ENCODE measurements around the gene TUSC2. TPM values are rescaled to one million over a fixed set of nuclear protein-coding genes. Genes with fewer than 3 reads are reported as not detected.

TUSC2 gene, protein sequence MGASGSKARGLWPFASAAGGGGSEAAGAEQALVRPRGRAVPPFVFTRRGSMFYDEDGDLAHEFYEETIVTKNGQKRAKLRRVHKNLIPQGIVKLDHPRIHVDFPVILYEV
- total RNA-seq (10 to 100 TPM; 10.2 to 18.7 (median 16.1) TPM), polyA plus RNA-seq (10 to 100 TPM; 20.8 to 21.8 TPM)

DNA sequence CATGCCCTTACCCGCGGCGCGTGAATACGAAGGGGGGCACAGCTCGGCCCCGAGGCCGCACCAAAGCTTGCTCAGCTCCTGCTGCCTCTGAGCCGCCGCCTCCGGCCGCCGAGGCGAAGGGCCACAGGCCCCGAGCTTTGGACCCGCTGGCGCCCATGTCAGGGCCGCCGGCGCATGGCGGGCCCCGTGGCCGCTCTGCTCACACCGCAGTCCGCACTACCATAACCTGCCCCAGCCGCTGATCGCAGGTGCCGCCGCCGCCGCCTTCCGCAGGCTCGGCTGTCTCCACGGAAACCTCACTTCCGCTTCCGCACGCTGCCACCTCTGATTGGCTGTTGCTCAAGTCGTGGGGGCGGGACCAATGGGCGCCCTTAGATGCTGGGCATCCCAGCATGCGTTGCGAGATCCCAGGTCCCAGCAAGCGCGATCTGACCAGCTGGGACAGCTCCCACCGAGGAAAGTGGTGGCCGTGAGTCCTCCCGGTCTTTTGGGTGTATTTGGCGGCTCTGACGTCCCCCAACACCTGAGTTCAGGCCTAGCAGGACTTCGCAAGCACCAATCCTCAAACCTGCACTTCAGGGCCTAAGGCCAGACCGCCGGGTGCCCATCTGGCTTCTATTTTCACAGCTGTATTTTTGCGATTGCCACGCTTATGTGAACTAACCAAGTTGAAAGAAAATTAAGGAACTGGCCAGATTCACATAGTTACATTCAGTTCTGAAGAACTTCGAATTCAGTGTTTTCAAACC lies at the start of gene TUSC2:
TUSC2 (minus strand) TSS at position 281 of the 749 bp plus-strand sequence; CDS start at position 157, 124 bp downstream.
- peak within 1 kb of the TSS; percentile 61 to 86 (median 80) for H3K27ac ChIP-seq
- no peak for TF ChIP-seq CTCF (IDR thresholded peaks at IDR 0.05)
- peaks cover 8 to 35% (median 22%) of the 10 kb centered on the region in 3 donors for H3K36me3 ChIP-seq
- peak; percentile 93 to 96 (median 94) for ATAC-seq
- 1% methylated on average over 38 to 55 of the region's 55 CpGs for WGBS, 2 donors
- FAIRE-seq, result peak; percentile 53
- H3K9me3 ChIP-seq, result no peaks in the 10 kb centered on the region
- DNase-seq, result peak; percentile 95 to 99 (median 98)
- intact Hi-C loops (cut with DNase I), result loop anchor here in 1 of 3 donors (10.0 kb wide), 1 partner anchor 73 kb away; no protein-coding TSS in a partner anchor
- peaks cover 5 to 15% (median 8%) of the 10 kb centered on the region in 3 donors for H3K4me1 ChIP-seq
- no peaks in the 10 kb centered on the region for H3K27me3 ChIP-seq
- H3K4me3 ChIP-seq, result peak within 1 kb of the TSS; percentile 87 to 100 (median 94)

- H3K4me3 ChIP-seq, result no peak overlapping the region
- no peak overlapping the region for H3K27ac ChIP-seq
- no peaks in the 10 kb centered on the region for H3K27me3 ChIP-seq
- DNase-seq (no peak), FAIRE-seq (no peak), ATAC-seq (no peak)
- TF ChIP-seq CTCF (IDR thresholded peaks at IDR 0.05), result no peak
- intact Hi-C loops (cut with DNase I), result no loop called here
- H3K36me3 ChIP-seq, result no peaks in the 10 kb centered on the region
- WGBS, 2 donors, result 65 to 70% methylated on average over 6 to 7 of the region's 7 CpGs
- H3K4me1 ChIP-seq, result no peaks in the 10 kb centered on the region
- no peaks in the 10 kb centered on the region for H3K9me3 ChIP-seq
These were observed 47.4 kb upstream of the TUSC2 start for GRCh38 chr3:50375258-50375931.

DNA sequence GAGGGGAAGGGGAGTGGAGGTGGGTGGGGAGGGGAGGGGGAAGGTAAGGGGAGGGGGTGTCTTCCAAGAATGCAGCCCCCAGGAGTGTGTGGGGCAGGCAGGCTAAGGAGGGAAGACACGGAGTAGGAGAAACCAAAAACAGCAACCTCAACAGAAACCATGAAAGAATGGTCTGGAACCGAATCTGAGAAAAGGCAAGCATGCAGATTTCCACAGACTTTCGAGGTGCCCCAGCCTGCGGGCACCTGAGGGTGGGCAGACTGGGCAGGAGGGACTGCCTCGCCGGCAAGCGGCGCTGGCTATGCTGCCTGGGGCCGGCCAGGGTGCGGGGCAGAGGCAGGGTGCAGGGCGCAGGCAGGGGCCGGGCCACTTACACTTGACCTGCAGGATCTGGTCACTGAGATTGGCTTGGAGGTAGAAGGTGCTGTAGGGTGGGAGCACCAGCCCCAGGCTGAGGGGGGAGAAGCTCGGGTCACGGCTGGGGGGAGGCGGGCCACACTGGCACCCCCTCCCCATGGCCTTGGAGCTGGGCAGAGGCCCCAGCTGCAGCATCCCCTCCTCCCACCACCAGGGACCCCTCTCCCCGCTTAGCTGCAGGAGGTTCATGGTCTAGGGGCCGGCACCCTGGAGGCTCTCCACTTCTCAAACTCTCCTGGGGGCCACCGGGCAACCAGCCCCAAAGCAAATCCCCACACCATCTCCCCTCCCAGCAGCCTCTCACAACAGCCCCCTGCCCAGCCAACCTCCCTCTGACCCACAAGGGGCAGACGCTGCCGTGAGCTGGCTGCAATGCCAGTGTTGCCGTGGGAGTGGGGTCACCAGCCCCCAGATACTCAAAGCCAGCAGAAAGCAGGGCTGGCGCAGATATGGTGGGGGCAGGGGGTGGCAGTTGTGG lies 46.6 kb upstream of the TUSC2 start:
- Histone ChIP-seq H3K9me3 (no peaks in the 10 kb centered on the region), H3K27ac (no peak overlapping the region), H3K4me3 (no peak overlapping the region), H3K4me1 (no peaks in the 10 kb centered on the region), H3K27me3 (no peaks in the 10 kb centered on the region), H3K36me3 (no peaks in the 10 kb centered on the region)
- no peak for TF ChIP-seq CTCF (IDR thresholded peaks at IDR 0.05)
- ATAC-seq (no peak), FAIRE-seq (no peak), DNase-seq (no peak)
- 80 to 82% methylated on average over 19 to 22 of the region's 22 CpGs for WGBS, 2 donors
- intact Hi-C loops (cut with DNase I), result no loop called here

GRCh38 chr3:50373146-50374051 lies 45.4 kb upstream of the TUSC2 start:
- Histone ChIP-seq H3K9me3 (no peaks in the 10 kb centered on the region), H3K36me3 (no peaks in the 10 kb centered on the region), H3K27me3 (no peaks in the 10 kb centered on the region), H3K4me1 (no peaks in the 10 kb centered on the region), H3K27ac (no peak overlapping the region), H3K4me3 (no peak overlapping the region)
- FAIRE-seq, result no peak
- DNase-seq, result no peak
- TF ChIP-seq CTCF (IDR thresholded peaks at IDR 0.05), result no peak
- no peak for ATAC-seq
- intact Hi-C loops (cut with DNase I), result no loop called here
- 50 to 51% methylated on average over 12 of the region's 12 CpGs for WGBS, 2 donors

All from pancreas (tissue), 10 donors.